ENCODE measurements around the gene GNPTG. TPM values are rescaled to one million over a fixed set of nuclear protein-coding genes. Genes with fewer than 3 reads are reported as not detected.

Gene GNPTG
- total and polyA plus RNA-seq, 2 donors (not counting 1 experiment from before 2014, with no cell fraction given) = 76.0 to 109 TPM

DNA sequence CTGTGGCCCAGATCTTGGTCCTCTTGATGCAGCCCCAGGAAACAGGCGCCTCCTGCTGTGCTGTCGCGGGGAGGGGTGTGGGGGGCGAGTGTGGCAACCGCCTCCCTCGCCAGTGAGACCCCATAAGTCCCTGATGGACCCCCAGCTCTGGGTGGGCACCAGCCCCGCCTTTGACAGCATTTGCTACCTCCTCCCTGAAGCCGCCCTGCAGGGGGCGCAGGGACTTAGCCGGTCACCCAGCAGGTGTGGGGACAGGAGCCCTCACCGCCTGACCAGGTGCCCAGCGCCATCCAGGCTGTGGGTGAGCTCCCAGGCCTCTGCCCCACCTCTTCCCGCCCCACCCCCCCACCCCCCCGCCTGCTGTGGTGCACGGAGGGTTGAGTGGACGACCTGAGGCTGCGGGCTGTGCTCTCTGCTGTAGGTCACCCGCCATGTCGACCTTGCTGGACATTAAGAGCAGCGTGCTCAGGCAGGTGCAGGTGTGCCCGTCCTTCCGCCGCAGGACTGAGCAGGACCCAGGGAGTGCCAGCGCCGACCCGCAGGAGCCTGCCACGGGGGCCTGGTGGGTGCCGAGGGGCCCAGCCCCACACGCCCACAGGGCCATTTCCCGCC lies 13.5 kb upstream of the GNPTG start:
- POLR2A ChIA-PET = no interaction called here
- ATAC-seq (ENCODE audit: low read depth) (no peak), DNase-seq (no peak)
- Histone ChIP-seq H3K79me2 (ENCODE audit: control insufficient read depth, insufficient read depth, low read length) (no peaks in the 10 kb centered on the region), H3K27ac (ENCODE audit: low read length in 2 of 2) (no peak overlapping the region), H2AFZ (ENCODE audit: insufficient read depth, low read depth, low read length, poor library complexity, severe bottlenecking) (no peak overlapping the region), H3K4me2 (replicated peaks; ENCODE audit: low read depth, low read length, poor library complexity, severe bottlenecking) (peak overlapping the region; percentile 8), H4K20me1 (ENCODE audit: control insufficient read depth, insufficient read depth, low read length, poor library complexity, severe bottlenecking) (peaks cover 26% of the 10 kb centered on the region), H3K4me3 (ENCODE audit: control extremely low read depth in 1 of 5, extremely low read depth in 1 of 5, insufficient read depth in 1 of 5, low read depth in 2 of 5, low read length in 4 of 5) (no peak overlapping the region), H3K4me1 (ENCODE audit: control insufficient read depth in 2 of 2, insufficient read depth in 2 of 2, low read length in 2 of 2) (peaks cover 35 to 51% of the 10 kb centered on the region in 2 donors), H3K9me3 (ENCODE audit: control extremely low read depth in 1 of 3, control insufficient read depth in 2 of 3, insufficient read depth in 1 of 3, low read length in 2 of 3) (peaks cover 0 to 9% (median 0%) of the 10 kb centered on the region in 3 donors), H3K9ac (ENCODE audit: low read length) (no peak overlapping the region), H3K27me3 (replicated peaks in 1 of 4; ENCODE audit: control extremely low read depth in 1 of 4, control insufficient read depth in 3 of 4, insufficient read depth in 4 of 4, low read length in 3 of 4) (peaks cover 0 to 23% (median 12%) of the 10 kb centered on the region in 4 experiments), H3K36me3 (replicated peaks in 1 of 2; ENCODE audit: control extremely low read depth in 1 of 2, control insufficient read depth in 1 of 2, extremely low read depth in 1 of 2, insufficient read depth in 2 of 2, low read length in 1 of 2) (no peaks in the 10 kb centered on the region)
- H3K27ac Mint-ChIP-seq = no peak overlapping the region
- WGBS (ENCODE audit: insufficient coverage) = 56% methylated on average over 26 of the region's 30 CpGs
- peaks cover 3% of the 10 kb centered on the region for H3K27me3 Mint-ChIP-seq
- H3K9me3 Mint-ChIP-seq (ENCODE audit: insufficient read depth) = no peaks in the 10 kb centered on the region
- TF ChIP-seq, protein P1, sequence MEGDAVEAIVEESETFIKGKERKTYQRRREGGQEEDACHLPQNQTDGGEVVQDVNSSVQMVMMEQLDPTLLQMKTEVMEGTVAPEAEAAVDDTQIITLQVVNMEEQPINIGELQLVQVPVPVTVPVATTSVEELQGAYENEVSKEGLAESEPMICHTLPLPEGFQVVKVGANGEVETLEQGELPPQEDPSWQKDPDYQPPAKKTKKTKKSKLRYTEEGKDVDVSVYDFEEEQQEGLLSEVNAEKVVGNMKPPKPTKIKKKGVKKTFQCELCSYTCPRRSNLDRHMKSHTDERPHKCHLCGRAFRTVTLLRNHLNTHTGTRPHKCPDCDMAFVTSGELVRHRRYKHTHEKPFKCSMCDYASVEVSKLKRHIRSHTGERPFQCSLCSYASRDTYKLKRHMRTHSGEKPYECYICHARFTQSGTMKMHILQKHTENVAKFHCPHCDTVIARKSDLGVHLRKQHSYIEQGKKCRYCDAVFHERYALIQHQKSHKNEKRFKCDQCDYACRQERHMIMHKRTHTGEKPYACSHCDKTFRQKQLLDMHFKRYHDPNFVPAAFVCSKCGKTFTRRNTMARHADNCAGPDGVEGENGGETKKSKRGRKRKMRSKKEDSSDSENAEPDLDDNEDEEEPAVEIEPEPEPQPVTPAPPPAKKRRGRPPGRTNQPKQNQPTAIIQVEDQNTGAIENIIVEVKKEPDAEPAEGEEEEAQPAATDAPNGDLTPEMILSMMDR (IDR thresholded peaks at IDR 0.05) = peak; percentile 60
- TF ChIP-seq EZH2 (IDR thresholded peaks at IDR 0.05; ENCODE audit: borderline replicate concordance, insufficient read depth, low read depth, low read length, poor library complexity, severe bottlenecking) = no peak
- peaks cover 26% of the 10 kb centered on the region for H3K4me1 Mint-ChIP-seq
- CTCF ChIA-PET = interaction anchor here (0.9 to 1.4 kb wide), 3 partner anchors 11 to 22 kb away, joined by 3 to 4 read pairs (median 3); no protein-coding TSS in a partner anchor
- H3K4me3 Mint-ChIP-seq = no peak overlapping the region
- intact Hi-C loops (cut with micrococcal nuclease) = no loop called here
